GM23338 (cell line): ENCODE results near the gene HOXA2.

Source experiments
- CREB1 ChIP-seq: fragments of 250-450 bp; sonication (Bioruptor Pico); IDR thresholded peaks from 2 replicates; pipeline ENCODE4 v1.5.0; 2020; ENCODE audit warnings: low read depth, mild to moderate bottlenecking, moderate library complexity
- EZH2 ChIP-seq: fragments of 200-600 bp; sonication (generic); IDR thresholded peaks from one replicate; pipeline ENCODE4 v1.8.0; 2017; ENCODE audit warnings: antibody characterized with exemption, mild to moderate bottlenecking, low read depth; ENCODE audit not compliant: unreplicated experiment
- EZH2phosphoT487 ChIP-seq: fragments of 200-600 bp; sonication (generic); IDR thresholded peaks from one replicate; pipeline ENCODE4 v1.8.1; 2018; ENCODE audit warnings: antibody characterized with exemption; ENCODE audit not compliant: unreplicated experiment
- JUNB ChIP-seq: IDR thresholded peaks from one replicate; pipeline ENCODE4 v1.6.1; 2016; ENCODE audit warnings: antibody characterized with exemption; ENCODE audit not compliant: unreplicated experiment
- POLR2AphosphoS5 ChIP-seq: IDR thresholded peaks from 2 replicates; pipeline ENCODE4 v1.6.1; 2016; ENCODE audit warnings: antibody characterized with exemption, low read depth
- TF ChIP-seq, protein P1 (sequence below), 2 experiments: fragments of 200-600 bp in 1 of 2; sonication (generic) in 1 of 2; conservative IDR thresholded peaks; 2 replicates each; pipeline versions ENCODE4 v1.5.1 to v1.6.1; 2016 to 2017; ENCODE audit warnings: antibody characterized with exemption in 2 of 2, low read depth in 2 of 2, mild to moderate bottlenecking in 2 of 2, moderate library complexity in 1 of 2
- TF ChIP-seq, protein P2 (sequence below): IDR thresholded peaks from one replicate; pipeline ENCODE4 v1.6.1; 2018; ENCODE audit warnings: antibody characterized with exemption; ENCODE audit not compliant: unreplicated experiment
- TF ChIP-seq, protein P3 (sequence below): IDR thresholded peaks from 2 replicates; pipeline ENCODE4 v1.6.1; 2016; ENCODE audit warnings: antibody characterized with exemption

DNA sequence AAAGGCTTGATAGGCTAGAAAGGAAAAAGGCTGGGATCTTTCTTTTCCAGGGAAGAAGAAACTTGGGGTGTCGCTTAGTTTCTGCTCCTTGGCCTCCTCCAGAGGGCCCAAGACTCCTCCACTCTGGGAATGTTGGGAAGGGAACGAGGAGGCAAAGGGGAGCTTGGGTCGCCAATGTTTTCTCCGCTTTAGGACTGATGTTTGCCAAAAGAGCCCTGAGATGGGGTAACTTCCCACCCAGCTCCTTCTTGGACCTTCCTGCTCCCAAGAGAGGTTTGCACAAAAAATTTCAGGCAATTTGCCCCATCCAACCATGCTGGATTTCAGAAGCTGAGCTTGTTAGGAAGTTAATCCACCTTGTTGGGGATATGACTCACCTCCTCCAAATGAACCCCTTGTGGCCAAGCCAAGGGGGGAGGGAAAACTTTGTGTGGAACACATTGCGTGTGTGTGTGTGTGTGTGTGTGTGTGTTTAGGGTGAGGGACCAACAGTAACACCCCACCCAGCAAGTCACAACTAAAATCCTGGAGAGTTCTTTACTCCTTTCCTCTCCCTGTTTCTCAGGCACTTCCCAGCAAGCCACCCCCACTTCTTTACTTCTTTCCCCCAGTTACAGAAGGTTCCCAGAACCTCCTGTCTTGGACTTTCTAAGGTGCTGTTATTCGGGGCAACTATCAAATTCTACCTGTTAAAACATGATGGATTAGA lies 8.7 kb upstream of the HOXA2 start:
- TF ChIP-seq, protein P1, sequence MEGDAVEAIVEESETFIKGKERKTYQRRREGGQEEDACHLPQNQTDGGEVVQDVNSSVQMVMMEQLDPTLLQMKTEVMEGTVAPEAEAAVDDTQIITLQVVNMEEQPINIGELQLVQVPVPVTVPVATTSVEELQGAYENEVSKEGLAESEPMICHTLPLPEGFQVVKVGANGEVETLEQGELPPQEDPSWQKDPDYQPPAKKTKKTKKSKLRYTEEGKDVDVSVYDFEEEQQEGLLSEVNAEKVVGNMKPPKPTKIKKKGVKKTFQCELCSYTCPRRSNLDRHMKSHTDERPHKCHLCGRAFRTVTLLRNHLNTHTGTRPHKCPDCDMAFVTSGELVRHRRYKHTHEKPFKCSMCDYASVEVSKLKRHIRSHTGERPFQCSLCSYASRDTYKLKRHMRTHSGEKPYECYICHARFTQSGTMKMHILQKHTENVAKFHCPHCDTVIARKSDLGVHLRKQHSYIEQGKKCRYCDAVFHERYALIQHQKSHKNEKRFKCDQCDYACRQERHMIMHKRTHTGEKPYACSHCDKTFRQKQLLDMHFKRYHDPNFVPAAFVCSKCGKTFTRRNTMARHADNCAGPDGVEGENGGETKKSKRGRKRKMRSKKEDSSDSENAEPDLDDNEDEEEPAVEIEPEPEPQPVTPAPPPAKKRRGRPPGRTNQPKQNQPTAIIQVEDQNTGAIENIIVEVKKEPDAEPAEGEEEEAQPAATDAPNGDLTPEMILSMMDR (conservative IDR thresholded peaks at IDR 0.05; ENCODE audit: low read depth in 2 of 2): no peak
- TF ChIP-seq POLR2AphosphoS5 (no peak), EZH2 (peak; percentile 88), CREB1 (CRISPR knock-in tag) (no peak), JUNB (no peak), EZH2phosphoT487 (peak; percentile 32)
- TF ChIP-seq, protein P2, sequence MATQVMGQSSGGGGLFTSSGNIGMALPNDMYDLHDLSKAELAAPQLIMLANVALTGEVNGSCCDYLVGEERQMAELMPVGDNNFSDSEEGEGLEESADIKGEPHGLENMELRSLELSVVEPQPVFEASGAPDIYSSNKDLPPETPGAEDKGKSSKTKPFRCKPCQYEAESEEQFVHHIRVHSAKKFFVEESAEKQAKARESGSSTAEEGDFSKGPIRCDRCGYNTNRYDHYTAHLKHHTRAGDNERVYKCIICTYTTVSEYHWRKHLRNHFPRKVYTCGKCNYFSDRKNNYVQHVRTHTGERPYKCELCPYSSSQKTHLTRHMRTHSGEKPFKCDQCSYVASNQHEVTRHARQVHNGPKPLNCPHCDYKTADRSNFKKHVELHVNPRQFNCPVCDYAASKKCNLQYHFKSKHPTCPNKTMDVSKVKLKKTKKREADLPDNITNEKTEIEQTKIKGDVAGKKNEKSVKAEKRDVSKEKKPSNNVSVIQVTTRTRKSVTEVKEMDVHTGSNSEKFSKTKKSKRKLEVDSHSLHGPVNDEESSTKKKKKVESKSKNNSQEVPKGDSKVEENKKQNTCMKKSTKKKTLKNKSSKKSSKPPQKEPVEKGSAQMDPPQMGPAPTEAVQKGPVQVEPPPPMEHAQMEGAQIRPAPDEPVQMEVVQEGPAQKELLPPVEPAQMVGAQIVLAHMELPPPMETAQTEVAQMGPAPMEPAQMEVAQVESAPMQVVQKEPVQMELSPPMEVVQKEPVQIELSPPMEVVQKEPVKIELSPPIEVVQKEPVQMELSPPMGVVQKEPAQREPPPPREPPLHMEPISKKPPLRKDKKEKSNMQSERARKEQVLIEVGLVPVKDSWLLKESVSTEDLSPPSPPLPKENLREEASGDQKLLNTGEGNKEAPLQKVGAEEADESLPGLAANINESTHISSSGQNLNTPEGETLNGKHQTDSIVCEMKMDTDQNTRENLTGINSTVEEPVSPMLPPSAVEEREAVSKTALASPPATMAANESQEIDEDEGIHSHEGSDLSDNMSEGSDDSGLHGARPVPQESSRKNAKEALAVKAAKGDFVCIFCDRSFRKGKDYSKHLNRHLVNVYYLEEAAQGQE: no peak
- TF ChIP-seq, protein P3, sequence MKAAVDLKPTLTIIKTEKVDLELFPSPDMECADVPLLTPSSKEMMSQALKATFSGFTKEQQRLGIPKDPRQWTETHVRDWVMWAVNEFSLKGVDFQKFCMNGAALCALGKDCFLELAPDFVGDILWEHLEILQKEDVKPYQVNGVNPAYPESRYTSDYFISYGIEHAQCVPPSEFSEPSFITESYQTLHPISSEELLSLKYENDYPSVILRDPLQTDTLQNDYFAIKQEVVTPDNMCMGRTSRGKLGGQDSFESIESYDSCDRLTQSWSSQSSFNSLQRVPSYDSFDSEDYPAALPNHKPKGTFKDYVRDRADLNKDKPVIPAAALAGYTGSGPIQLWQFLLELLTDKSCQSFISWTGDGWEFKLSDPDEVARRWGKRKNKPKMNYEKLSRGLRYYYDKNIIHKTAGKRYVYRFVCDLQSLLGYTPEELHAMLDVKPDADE: no peak
